NCI-H345 treated with DMSO at 0.1 percent for 48 hours (cell line): ENCODE results near the gene PEX5L.

Source experiments
- DNase-seq: peaks from one replicate; lab custom pipeline; 2025; ENCODE audit not compliant: unreplicated experiment; lab: John Stamatoyannopoulos, UW

PEX5L gene

GRCh38 chr3:179852142-179852905 is 184.4 kb downstream of the PEX5L start:
- DNase-seq = no peak

GRCh38 chr3:179848711-179849110 is 188.0 kb downstream of the PEX5L start:
- DNase-seq = no peak

GRCh38 chr3:179842061-179842460 is 194.7 kb downstream of the PEX5L start:
- DNase-seq = no peak

- DNase-seq = no peak
Measured at GRCh38 chr3:179840985-179841384, 195.8 kb downstream of the PEX5L start.

GRCh38 chr3:179837374-179837773 is 199.4 kb downstream of the PEX5L start:
- DNase-seq = no peak

- no peak for DNase-seq
Measured at GRCh38 chr3:179833294-179833693, 203.4 kb downstream of the PEX5L start.

- DNase-seq = no peak
Measured at GRCh38 chr3:179832333-179832854, 204.3 kb downstream of the PEX5L start.

- no peak for DNase-seq
Measured at GRCh38 chr3:179829401-179829800, 207.3 kb downstream of the PEX5L start.

GRCh38 chr3:179828738-179829137 is 208.0 kb downstream of the PEX5L start:
- no peak for DNase-seq

- no peak for DNase-seq
Measured at GRCh38 chr3:179826247-179826637, 210.5 kb downstream of the PEX5L start.

GRCh38 chr3:179825527-179826246 is 211.1 kb downstream of the PEX5L start:
- peak; percentile 13 for DNase-seq

GRCh38 chr3:179822296-179822695 is 214.4 kb downstream of the PEX5L start:
- no peak for DNase-seq

- no peak for DNase-seq
Measured at GRCh38 chr3:179819379-179819778, 217.4 kb downstream of the PEX5L start.

- DNase-seq = no peak
Measured at GRCh38 chr3:179812096-179812382, 224.7 kb downstream of the PEX5L start.

- peak; percentile 55 for DNase-seq
Measured at GRCh38 chr3:179811321-179812095, 225.2 kb downstream of the PEX5L start.

- DNase-seq = no peak
Measured at GRCh38 chr3:179809639-179810038, 227.1 kb downstream of the PEX5L start.

GRCh38 chr3:179807588-179807987 is 229.1 kb downstream of the PEX5L start:
- DNase-seq = no peak

GRCh38 chr3:179806177-179806576 is 230.6 kb downstream of the PEX5L start:
- no peak for DNase-seq

- DNase-seq = no peak
Measured at GRCh38 chr3:179801856-179802255, 234.9 kb downstream of the PEX5L start.

- no peak for DNase-seq
Measured at GRCh38 chr3:179801263-179801662, 235.5 kb downstream of the PEX5L start.

GRCh38 chr3:179797192-179797591 is 239.5 kb downstream of the PEX5L start:
- no peak for DNase-seq

- no peak for DNase-seq
Measured at GRCh38 chr3:179796421-179796820, 240.3 kb downstream of the PEX5L start.
